Measurements from ENCODE around the gene LCE1A. TPM values are rescaled to one million over a fixed set of nuclear protein-coding genes. Genes with fewer than 3 reads are reported as not detected.

LCE1A gene
- total and polyA plus RNA-seq, 3 donors from 2014 or later, result not detected

DNA sequence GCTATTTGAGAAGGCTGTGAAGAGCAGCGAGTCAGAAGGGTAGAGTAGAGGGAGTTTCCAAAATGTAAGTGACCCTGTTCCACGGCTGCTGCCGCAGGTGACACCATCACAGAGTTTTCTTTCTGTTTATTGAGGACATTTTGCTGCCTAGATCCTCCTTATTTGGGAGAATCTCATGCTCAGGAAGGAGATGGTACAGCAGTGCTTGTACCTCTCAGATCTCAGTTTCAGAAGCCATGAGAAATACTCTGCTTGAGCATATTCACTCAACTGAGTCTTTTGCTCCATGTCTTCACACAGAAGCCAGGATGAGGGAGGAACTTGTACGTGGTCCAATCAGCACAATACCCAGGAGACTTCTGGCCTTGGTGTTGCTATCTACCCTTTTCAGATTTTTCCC lies 34.1 kb downstream of the LCE1A start:
- H3K36me3 ChIP-seq (ENCODE audit: low read depth, missing control alignments), result no peaks in the 10 kb centered on the region
- intact Hi-C loops (cut with DNase I; ENCODE audit: low total_unique reads), result no loop called here
- TF ChIP-seq, protein P1, sequence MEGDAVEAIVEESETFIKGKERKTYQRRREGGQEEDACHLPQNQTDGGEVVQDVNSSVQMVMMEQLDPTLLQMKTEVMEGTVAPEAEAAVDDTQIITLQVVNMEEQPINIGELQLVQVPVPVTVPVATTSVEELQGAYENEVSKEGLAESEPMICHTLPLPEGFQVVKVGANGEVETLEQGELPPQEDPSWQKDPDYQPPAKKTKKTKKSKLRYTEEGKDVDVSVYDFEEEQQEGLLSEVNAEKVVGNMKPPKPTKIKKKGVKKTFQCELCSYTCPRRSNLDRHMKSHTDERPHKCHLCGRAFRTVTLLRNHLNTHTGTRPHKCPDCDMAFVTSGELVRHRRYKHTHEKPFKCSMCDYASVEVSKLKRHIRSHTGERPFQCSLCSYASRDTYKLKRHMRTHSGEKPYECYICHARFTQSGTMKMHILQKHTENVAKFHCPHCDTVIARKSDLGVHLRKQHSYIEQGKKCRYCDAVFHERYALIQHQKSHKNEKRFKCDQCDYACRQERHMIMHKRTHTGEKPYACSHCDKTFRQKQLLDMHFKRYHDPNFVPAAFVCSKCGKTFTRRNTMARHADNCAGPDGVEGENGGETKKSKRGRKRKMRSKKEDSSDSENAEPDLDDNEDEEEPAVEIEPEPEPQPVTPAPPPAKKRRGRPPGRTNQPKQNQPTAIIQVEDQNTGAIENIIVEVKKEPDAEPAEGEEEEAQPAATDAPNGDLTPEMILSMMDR (IDR thresholded peaks at IDR 0.05), result no peak
- no peak for TF ChIP-seq POLR2A (IDR thresholded peaks at IDR 0.05)
- no peaks in the 10 kb centered on the region for H3K4me1 ChIP-seq
- H3K9me3 ChIP-seq, result no peaks in the 10 kb centered on the region
- 83 to 92% methylated on average over 4 of the region's 4 CpGs for WGBS, 2 donors
- no peaks in the 10 kb centered on the region for H3K27me3 ChIP-seq
- no peak overlapping the region for H3K4me3 ChIP-seq
- H3K27ac ChIP-seq, result no peak overlapping the region
- DNase-seq, result no peak

DNA sequence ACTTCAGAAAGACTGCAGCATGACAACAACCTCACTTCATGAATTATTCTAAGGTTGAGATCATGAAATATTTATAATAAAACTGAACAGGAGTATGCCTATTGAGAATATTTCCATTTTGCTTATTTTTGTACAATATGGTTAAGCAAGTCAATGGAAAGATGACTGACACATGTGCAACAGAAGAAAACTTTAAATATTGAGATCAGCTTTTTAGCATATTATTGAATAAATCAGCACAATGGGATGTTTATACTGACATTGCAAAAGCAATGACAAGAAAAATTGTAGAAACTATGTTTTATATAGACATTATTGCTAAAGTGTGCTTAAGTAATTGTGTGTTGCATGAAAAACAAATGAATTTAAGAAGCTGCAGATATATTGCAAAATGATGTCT lies 37.2 kb downstream of the LCE1A start:
- no peaks in the 10 kb centered on the region for H3K27me3 ChIP-seq
- no peaks in the 10 kb centered on the region for H3K4me1 ChIP-seq
- no peak for TF ChIP-seq POLR2A (IDR thresholded peaks at IDR 0.05)
- TF ChIP-seq, protein P1 (IDR thresholded peaks at IDR 0.05), result no peak
- intact Hi-C loops (cut with DNase I; ENCODE audit: low total_unique reads), result no loop called here
- no peaks in the 10 kb centered on the region for H3K9me3 ChIP-seq
- no peak overlapping the region for H3K27ac ChIP-seq
- DNase-seq, result no peak
- no peak overlapping the region for H3K4me3 ChIP-seq
- H3K36me3 ChIP-seq (ENCODE audit: low read depth, missing control alignments), result no peaks in the 10 kb centered on the region

DNA sequence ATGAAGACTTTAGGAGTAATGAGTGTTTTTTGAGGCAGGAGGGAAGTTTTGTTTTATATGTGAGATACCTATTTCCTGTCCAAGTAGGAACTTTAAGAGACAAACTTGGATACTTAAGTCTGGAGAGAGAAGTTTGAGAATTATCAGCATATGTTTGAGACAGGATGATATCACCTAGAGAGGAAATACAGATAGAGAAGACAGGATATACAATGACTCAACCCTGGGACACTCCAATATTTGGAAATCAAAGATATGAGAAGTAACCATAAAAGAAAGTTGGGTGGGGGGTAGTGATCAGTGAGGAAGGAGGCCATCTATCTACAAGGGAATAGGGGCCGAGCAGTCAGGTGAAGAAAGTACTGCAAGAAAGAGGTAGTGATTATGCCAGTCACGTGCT lies 39.0 kb downstream of the LCE1A start:
- H3K27ac ChIP-seq, result no peak overlapping the region
- TF ChIP-seq, protein P1 (IDR thresholded peaks at IDR 0.05), result no peak
- no peak for TF ChIP-seq POLR2A (IDR thresholded peaks at IDR 0.05)
- 74 to 80% methylated on average over 2 of the region's 2 CpGs for WGBS, 2 donors
- H3K4me1 ChIP-seq, result no peaks in the 10 kb centered on the region
- H3K27me3 ChIP-seq, result no peaks in the 10 kb centered on the region
- intact Hi-C loops (cut with DNase I; ENCODE audit: low total_unique reads), result no loop called here
- no peaks in the 10 kb centered on the region for H3K9me3 ChIP-seq
- no peaks in the 10 kb centered on the region for H3K36me3 ChIP-seq (ENCODE audit: low read depth, missing control alignments)
- no peak overlapping the region for H3K4me3 ChIP-seq
- no peak for DNase-seq

DNA sequence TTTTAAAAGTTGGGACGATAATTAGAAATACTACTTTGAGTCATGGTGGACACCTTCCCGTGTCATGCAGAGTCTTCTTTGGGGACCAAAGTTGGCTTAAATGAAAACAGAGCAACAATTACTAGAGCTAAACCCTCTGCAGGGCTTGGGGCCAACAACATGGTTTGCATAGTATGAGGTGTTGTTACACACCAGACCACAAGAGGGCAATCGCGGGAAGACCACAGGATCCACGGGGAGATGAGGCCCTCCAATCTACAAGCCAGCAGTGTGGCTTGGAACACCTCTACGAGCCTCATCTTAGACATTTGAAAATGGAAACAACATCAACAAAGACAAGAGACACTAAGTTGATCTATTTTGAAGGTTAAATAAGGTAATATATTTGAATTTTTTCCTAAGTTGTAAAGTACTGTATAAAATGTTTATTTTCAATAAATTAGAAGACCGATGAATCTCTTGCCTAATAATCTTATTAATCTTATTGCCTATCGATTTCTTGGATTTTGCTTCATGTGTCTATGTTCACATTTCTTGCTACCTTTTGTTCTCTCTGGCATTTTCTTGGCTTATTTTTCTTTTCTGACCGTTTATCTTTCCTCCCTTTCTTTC lies 42.6 kb downstream of the LCE1A start:
- intact Hi-C loops (cut with DNase I; ENCODE audit: low total_unique reads), result no loop called here
- H3K27me3 ChIP-seq, result no peaks in the 10 kb centered on the region
- WGBS, 2 donors, result 24 to 28% methylated on average over 9 of the region's 9 CpGs
- DNase-seq, result peak; percentile 86
- H3K27ac ChIP-seq, result no peak overlapping the region
- H3K4me3 ChIP-seq, result no peak overlapping the region
- no peaks in the 10 kb centered on the region for H3K4me1 ChIP-seq
- TF ChIP-seq, protein P1 (IDR thresholded peaks at IDR 0.05), result peak in 2 of 3 experiments; percentile 48 to 52
- no peak for TF ChIP-seq POLR2A (IDR thresholded peaks at IDR 0.05)
- no peaks in the 10 kb centered on the region for H3K9me3 ChIP-seq
- no peaks in the 10 kb centered on the region for H3K36me3 ChIP-seq (ENCODE audit: low read depth, missing control alignments)

Measured in testis (tissue), 3 donors.